ENCODE results near the gene CNOT1. TPM values are rescaled to one million over a fixed set of nuclear protein-coding genes. Genes with fewer than 3 reads are reported as not detected.

Gene CNOT1
- total RNA-seq, 1 donor from 2014 or later = 256 TPM

GRCh38 chr16:58490065-58490464, 139.6 kb downstream of the CNOT1 start:
- intact Hi-C loops (cut with micrococcal nuclease) = no loop called here

- intact Hi-C loops (cut with micrococcal nuclease) = no loop called here
These were observed 141.1 kb downstream of the CNOT1 start for GRCh38 chr16:58488531-58488930.

GRCh38 chr16:58487566-58488351, 141.9 kb downstream of the CNOT1 start:
- intact Hi-C loops (cut with micrococcal nuclease) = loop anchor here (1.0 kb wide), 3 partner anchors 151 to 269 kb away; no protein-coding TSS in a partner anchor

GRCh38 chr16:58485184-58485887, 144.3 kb downstream of the CNOT1 start:
- intact Hi-C loops (cut with micrococcal nuclease) = no loop called here

- intact Hi-C loops (cut with micrococcal nuclease) = no loop called here
These were observed 147.7 kb downstream of the CNOT1 start for GRCh38 chr16:58481931-58482330.

GRCh38 chr16:58481226-58481869, 148.3 kb downstream of the CNOT1 start:
- intact Hi-C loops (cut with micrococcal nuclease) = no loop called here

GRCh38 chr16:58478427-58478826, 151.2 kb downstream of the CNOT1 start:
- intact Hi-C loops (cut with micrococcal nuclease) = no loop called here

GRCh38 chr16:58476791-58477190, 152.8 kb downstream of the CNOT1 start:
- intact Hi-C loops (cut with micrococcal nuclease) = no loop called here

GRCh38 chr16:58475091-58475619, 154.5 kb downstream of the CNOT1 start:
- intact Hi-C loops (cut with micrococcal nuclease) = no loop called here

GRCh38 chr16:58474296-58474695, 155.3 kb downstream of the CNOT1 start:
- intact Hi-C loops (cut with micrococcal nuclease) = no loop called here

- intact Hi-C loops (cut with micrococcal nuclease) = no loop called here
These were observed 156.8 kb downstream of the CNOT1 start for GRCh38 chr16:58472827-58473226.

GRCh38 chr16:58472266-58472665, 157.4 kb downstream of the CNOT1 start:
- intact Hi-C loops (cut with micrococcal nuclease) = no loop called here

- intact Hi-C loops (cut with micrococcal nuclease) = no loop called here
These were observed 158.2 kb downstream of the CNOT1 start for GRCh38 chr16:58471209-58471975.

Other genes with a start within 250 kb of the CNOT1 start
- 13.7 and 14.9 TPM in 2 replicates for gene GINS3, start 237.4 kb downstream of the CNOT1 start, total RNA-seq
- 0.71 and 1.1 TPM in 2 replicates for gene NDRG4, start 129.7 kb downstream of the CNOT1 start, total RNA-seq
- 14.0 and 20.9 TPM in 2 replicates for gene SETD6, start 114.3 kb downstream of the CNOT1 start, total RNA-seq
- 21.0 and 21.7 TPM in 2 replicates for gene SLC38A7, start 54.9 kb upstream of the CNOT1 start, total RNA-seq
- 83.2 and 85.0 TPM in 2 replicates for gene GOT2, start 104.5 kb upstream of the CNOT1 start, total RNA-seq

Measured in T-helper 1 cell treated with Interleukin-12 subunit alpha and Interleukin-12 subunit beta and Interleukin-4 antibody, amounts not matched to agents 30 ng/mL and 1 ng/mL, for 36 hours (primary cell).